ENCODE measurements around the gene PNPLA5.

Gene PNPLA5

GRCh38 chr22:43852573-43853327 lies 39.1 kb downstream of the PNPLA5 start:
- DNase-seq, result no peak

GRCh38 chr22:43851979-43852307 lies 39.9 kb downstream of the PNPLA5 start:
- no peak for DNase-seq

GRCh38 chr22:43851058-43851978 lies 40.5 kb downstream of the PNPLA5 start:
- DNase-seq, result no peak

GRCh38 chr22:43850529-43850928 lies 41.3 kb downstream of the PNPLA5 start:
- DNase-seq, result no peak

DNA sequence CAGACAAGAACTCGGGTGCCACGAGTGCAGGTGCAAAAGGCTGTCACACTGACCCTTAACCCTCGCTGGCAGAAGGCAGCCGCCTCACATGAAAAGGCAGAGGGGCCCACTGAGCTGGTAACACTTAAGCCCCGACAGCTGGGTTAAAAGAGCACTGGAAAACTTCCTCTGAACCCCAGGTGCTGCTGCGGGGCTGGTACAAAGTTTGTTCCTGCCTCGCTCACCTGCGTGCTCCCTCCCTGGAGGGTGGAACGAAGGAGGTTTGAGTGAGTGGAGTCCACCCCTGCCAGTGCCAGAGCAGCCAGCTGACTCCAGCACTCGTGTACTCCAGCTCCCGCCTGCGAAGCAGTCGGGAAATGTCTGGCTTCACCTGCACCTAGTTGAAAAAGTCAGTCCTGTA lies 42.1 kb downstream of the PNPLA5 start:
- no peak for DNase-seq

GRCh38 chr22:43848366-43849171 lies 43.2 kb downstream of the PNPLA5 start:
- peak; percentile 21 to 65 (median 30) for DNase-seq

DNA sequence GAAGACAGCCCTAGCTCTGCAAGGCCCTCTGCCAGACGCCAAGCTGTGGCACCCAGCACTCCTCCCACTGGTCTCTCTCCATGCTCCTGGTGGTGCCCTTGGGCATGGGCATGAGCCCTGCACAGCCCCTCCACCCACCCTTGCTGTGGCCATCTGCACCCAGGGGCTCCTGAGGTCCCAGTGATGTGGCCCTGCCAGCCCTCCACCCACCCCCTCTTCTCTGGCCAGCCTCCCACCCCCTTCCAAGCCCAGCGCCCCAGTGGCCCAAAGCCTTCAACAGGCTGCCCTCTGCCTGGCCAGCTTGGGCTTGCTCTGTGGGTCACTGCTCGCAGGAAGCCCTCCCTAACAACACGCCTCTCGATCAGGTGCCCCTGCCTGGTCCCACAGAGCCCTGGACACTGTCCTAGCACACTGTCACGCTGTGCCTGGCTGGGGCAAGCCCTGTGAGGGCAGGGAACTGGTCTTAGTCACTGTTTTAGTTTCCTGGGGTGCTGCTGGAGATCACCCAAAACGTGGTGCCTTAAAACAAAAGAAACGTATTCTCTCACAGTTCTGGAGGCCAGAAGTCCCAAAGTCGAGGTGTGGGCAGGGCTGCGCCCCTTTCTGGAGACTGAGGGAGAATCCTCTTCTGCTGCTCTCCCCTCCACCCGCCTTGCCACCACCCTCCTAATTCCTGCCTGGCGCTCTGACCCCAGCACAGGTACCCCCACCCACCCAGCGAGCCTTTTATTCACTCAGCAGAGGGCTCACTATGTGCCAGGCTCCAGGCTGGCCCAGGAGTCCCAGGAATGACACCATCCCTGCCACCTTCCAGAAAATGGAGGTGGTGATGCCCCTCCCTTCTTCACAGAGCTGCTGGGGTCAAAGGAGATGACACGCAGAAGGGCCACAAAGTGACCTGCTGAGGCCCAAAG lies 44.2 kb downstream of the PNPLA5 start:
- DNase-seq, result no peak

- DNase-seq, result no peak
Measured at GRCh38 chr22:43846966-43847365, 44.8 kb downstream of the PNPLA5 start.

DNA sequence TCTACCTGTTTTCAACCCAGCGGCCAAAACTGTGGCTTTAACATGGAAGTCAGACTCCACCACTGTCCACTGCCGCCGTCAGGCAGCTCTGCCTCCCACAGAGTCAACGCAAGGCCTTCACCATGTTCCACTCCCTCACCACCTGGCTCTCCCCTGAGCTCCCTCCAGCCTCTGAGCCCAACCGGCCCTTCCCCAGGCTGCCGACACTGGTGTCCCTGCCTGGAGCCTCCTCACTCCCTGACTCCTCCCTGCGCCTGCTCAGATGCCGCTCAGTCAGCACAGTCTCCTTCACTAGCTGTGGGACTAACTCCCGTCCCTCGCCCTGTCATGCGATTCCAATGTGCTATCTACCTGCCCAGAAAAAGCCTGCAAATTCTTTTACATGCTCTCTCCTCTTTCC lies 45.8 kb downstream of the PNPLA5 start:
- DNase-seq, result no peak

DNA sequence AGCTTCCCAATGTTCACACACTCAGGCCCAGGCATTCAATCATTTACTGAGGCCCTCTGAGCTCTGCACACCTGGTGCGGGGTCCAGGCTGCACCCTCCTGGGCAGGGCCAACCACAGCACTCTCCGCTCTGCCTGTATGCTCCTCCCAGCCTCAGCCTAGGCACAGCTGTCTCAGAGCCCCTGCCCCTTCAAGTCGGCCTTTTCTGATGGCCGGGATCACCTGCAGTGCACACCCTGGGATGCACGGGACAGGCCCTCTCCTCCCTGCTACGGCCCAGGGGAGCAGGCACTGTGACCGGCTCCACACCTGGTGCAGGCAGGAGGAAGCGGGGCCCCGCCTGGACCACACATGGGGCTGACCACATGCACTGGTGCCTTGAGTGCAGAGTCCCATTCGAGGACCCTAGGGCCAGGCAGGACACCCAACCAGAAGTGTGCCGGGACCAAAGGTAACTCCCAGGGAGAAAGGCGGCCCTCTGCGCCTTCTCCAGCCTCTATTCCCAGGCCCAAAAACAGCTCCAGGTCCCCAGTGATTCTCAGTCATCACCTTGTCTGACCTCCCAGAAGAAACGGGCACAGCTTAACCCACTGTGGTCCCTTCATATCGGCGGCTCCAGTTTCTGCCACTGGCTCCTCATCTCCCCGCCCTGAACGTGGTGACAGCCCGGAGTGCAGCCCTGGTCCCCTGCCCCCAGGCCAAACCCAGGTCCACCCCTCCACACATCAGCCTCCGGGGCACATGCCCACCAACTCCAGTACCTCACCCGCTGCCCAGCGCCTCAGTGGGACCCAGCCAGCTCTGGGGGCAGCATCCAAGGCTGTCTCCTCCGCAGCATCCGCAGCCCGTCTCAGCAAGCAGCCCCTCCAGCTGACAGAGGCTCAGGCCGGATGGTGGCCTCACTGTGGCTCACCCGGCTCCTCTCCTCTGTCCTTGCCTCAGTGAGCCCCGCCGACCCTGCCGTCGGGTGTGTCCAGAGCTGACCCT lies 47.0 kb downstream of the PNPLA5 start:
- DNase-seq, result no peak

GRCh38 chr22:43843783-43844530 lies 47.9 kb downstream of the PNPLA5 start:
- DNase-seq, result no peak

- DNase-seq, result no peak
Measured at GRCh38 chr22:43841742-43842141, 50.1 kb downstream of the PNPLA5 start.

- DNase-seq, result no peak
Measured at GRCh38 chr22:43840851-43841250, 51.0 kb downstream of the PNPLA5 start.

DNA sequence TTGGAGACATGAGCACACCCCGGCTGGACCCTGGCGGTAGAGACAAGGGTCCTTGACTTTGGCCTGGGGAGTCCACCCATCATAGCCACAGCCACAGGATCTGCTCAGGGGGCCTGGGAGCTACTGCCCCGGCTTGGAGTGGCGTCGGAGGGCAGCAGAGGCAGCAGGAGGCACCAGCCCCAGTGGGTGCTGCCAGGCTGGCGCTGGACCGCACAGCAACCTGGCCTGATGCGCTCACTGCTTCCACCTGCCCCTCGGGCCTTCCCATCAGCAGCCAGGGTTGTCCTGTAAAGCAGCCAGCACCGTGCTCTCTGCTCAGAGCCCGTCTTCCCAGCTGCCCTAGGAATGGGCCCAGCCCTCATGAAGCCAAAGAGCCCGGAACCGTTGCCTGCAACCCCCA lies 51.4 kb downstream of the PNPLA5 start:
- DNase-seq, result no peak

DNA sequence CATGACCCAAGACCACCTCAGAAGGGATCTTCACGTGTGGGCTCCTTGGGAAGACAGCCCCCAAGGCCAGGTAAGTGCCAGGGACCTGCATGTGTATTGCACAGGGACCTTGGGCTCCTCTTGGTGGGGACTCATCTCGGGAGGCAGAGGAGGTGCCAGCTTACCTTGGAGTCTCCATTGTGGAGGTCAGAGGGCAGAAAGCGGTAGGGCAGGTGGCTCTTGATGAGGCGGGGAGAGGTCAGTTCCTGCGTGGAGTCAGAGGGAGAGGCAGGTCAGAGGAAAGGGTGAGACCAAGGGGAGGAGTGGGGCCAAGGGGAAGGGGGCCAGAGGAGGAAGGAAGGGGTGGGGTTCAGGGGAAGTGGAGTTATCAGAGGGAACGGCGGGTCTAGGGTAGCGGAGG lies 52.0 kb downstream of the PNPLA5 start:
- no peak for DNase-seq

DNA sequence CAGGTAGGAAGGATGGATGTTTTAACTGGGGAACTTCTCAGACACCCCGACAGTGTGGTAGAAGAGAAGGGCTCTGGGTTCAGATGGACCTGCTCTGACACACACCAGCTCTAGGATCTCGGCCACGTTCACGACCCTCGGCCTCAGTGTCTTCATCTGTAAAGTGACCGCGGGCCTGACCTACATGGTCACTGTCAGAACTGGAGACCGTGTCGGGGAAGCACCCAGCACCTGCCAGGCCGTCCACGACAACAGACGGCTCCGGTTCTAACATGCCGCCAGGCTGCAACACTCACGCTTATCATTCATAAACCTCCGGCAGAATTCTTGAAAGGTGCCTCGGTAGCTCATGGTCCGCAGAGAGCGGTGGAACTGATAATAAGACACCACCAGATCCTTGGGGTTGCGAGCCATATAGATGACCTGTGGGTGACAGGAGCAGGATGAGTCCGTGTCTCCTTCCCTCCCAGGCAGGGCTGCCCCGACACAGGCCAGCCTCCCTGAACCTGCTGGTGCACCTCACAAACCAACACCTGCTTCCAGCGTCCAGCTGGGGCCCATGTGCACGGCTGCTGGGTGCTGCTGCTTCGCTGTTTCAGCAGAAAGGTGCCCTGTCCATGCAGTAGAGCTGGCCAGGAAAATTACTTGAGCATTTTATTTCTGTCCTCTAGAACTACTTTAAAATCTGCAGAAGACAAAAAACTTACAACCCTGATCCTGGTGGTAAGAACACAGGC lies 53.1 kb downstream of the PNPLA5 start:
- no peak for DNase-seq

DNA sequence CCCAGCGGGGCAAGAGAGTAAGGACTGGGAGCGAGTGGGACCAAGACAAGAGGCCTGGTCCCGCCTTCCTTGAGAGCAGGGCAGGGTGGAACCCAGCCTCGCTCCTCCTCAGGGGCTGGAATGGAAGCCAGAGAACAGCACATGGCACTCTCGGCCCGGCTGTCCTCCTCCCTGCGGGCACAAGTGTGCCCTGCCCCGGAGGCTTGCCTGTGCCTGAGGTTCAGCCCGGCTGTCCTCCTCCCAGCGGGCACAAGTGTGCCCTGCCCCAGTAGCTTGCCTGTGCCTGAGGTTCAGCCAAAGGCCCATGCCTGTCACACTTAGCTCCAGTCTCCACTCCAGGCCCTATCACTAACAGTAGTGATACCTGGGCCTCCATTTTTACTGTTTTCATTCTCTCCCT lies 53.7 kb downstream of the PNPLA5 start:
- no peak for DNase-seq

GRCh38 chr22:43837666-43838065 lies 54.1 kb downstream of the PNPLA5 start:
- no peak for DNase-seq

DNA sequence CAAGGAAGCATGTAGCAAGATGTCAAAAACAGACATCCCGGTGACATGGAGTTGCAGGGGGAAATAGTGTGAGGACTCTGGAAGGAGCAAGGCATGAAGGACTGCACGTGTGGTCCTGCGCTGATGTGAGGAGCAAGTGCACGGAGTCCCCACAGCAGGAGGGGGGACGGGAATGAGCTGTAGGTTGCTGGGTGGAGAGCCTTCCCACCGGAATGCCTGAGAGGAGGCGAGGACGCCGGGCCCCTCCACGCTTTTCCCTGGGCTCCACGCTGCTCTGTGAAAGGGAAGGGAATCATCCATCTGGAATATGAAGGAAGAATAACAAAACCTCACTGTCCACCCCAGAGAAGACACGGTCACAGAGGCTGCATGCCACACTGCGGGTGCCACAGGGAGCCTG lies 56.1 kb downstream of the PNPLA5 start:
- no peak for DNase-seq

- no peak for DNase-seq
Measured at GRCh38 chr22:43835166-43835565, 56.6 kb downstream of the PNPLA5 start.

Measured in NCI-H1417 (cell line).